22Rv1 (cell line): ENCODE results near the gene SCAP.
A peak's percentile ranks its signal among the peaks of the same experiment; 100 is the strongest.

Source experiments
- H3K27ac ChIP-seq: fragments of 450-650 bp; 2 replicates; pipeline ENCODE4 v1.5.1; 2017
- CTCF ChIP-seq: fragments of 450-650 bp; IDR thresholded peaks from 2 replicates; pipeline ENCODE4 v1.5.1; 2017; ENCODE audit warnings: mild to moderate bottlenecking
- ZFX ChIP-seq: fragments of 450-650 bp; IDR thresholded peaks from 2 replicates; pipeline ENCODE4 v1.6.1; 2017; ENCODE audit warnings: antibody characterized with exemption, borderline replicate concordance

SCAP gene

GRCh38 chr3:47407896-47408838 lies 67.6 kb downstream of the SCAP start:
- TF ChIP-seq CTCF (no peak), ZFX (no peak)
- no peak overlapping the region for H3K27ac ChIP-seq

- TF ChIP-seq CTCF (no peak), ZFX (no peak)
- no peak overlapping the region for H3K27ac ChIP-seq
These were observed 68.5 kb downstream of the SCAP start for GRCh38 chr3:47407237-47407636.

- peak; percentile 37; the same call in 1 of the 2 replicates for TF ChIP-seq CTCF
- no peak for TF ChIP-seq ZFX
- no peak overlapping the region for H3K27ac ChIP-seq
These were observed 69.0 kb downstream of the SCAP start for GRCh38 chr3:47406762-47407149.

GRCh38 chr3:47405820-47406761 lies 69.7 kb downstream of the SCAP start:
- TF ChIP-seq CTCF (no peak), ZFX (no peak)
- no peak overlapping the region for H3K27ac ChIP-seq

GRCh38 chr3:47404955-47405790 lies 70.6 kb downstream of the SCAP start:
- no peak overlapping the region for H3K27ac ChIP-seq
- TF ChIP-seq CTCF = no peak
- TF ChIP-seq ZFX = no peak

GRCh38 chr3:47404431-47404876 lies 71.3 kb downstream of the SCAP start:
- no peak for TF ChIP-seq CTCF
- TF ChIP-seq ZFX = no peak
- no peak overlapping the region for H3K27ac ChIP-seq
